HG03571 (cell line): ENCODE measurements around the gene BACH2.
"Not testable (repeated sequence)": the region's sequence is repeated elsewhere in the genome, so short reads cannot be mapped to it uniquely, and the experiment has no call there.

ENCODE experiments used
- ATAC-seq: cut with Tn5 transposase; IDR thresholded peaks from one replicate; pipeline ENCODE4 v1.9.1; 2021; ENCODE audit not compliant: unreplicated experiment

Gene BACH2

DNA sequence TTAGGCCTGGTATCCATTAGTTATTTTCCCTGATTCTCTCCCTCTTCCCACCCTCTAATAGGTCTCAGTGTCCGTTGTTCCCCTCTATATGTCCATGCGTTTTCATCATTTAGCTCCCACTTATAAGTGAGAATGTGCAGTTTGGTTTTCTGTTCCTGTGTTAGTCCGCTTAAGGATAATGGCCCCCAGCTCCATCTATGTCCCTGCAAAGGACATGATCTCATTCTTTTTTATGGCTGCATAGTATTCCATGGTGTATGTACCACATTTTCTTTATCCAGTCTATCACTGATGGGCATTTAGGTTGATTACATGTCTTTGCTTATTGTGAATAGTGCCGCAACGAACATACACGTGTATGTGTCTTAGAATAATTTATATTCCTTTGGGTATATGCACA is 14.4 kb downstream of the BACH2 start:
- not testable (repeated sequence) for ATAC-seq

GRCh38 chr6:90278129-90278528 is 18.5 kb downstream of the BACH2 start:
- no peak for ATAC-seq

GRCh38 chr6:90277302-90278011 is 19.2 kb downstream of the BACH2 start:
- no peak for ATAC-seq

GRCh38 chr6:90274451-90275030 is 22.1 kb downstream of the BACH2 start:
- no peak for ATAC-seq

DNA sequence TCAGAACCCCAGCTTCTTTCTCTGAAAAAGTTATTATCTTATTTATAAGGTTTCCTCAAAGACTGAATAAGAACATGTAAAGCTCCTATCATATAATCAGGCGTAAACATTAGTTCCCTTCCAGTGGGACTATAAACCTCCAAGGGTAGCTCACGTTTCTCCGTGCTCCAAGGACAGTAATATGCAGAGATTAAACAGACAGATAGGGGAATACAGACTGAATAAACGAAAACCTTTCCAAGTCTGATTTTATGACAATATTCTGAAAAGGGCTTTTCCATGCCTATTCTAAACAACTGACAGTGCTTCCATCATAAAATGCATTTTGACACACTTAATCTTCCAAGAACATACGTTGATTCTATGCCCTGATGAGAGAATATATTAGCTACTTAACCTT is 22.8 kb downstream of the BACH2 start:
- ATAC-seq = no peak

DNA sequence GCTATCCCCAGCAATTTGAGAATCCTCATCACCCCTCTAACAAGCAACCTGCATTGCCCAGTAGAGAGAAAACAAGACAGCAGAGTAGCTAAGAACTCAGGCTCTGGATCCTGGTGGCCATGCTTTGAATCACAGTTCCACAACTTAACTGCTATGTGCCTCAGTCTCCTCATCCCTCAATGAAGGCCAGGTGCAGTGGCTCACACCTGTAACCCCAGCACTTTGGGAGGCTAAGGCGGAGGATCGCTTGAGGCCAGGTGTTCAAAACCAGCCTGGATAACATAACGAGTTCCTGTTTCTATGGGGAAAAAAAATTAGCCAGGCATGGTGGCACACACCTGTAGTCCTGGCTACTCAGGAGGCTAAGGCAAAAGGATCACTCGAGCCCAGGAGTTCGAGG is 23.7 kb downstream of the BACH2 start:
- no peak for ATAC-seq

DNA sequence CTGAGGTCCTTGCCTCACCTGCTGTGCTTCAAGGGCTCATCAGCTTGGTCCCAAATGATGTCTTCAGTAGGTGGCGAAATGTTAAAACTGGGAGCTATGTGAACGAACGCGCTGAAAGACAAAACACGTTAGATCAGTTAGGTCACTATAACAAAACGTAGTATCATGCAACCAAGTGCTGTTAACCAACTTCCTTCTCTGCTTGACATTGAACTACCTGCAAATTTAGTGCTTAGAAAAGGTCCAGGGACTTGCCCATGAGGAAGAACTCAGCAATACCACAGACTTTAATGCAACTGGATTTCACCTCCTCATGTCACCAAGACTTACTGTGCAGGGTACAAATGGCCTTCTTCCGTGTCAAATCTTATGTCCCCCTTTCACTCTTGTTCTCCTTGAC is 24.8 kb downstream of the BACH2 start:
- ATAC-seq = no peak

DNA sequence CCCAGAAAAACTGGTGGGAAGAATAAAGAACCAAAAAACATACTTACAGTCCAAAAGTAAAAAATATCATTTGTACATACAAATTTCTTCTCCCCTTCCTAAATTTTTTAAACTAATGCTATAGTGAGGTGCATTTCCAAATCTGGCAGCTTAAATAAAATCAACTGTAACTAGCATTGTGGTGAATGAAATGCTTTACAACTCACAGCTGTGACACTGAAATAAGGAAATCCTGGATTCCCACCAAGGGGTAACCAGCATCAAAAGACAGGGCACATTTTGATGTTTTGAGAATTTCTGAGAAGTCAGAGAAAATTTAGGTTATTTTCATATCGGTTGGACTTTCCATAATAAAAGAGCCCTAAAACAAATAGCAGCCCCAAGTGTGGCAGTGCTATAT is 27.3 kb downstream of the BACH2 start:
- ATAC-seq = no peak

GRCh38 chr6:90268178-90268577 is 28.5 kb downstream of the BACH2 start:
- no peak for ATAC-seq

DNA sequence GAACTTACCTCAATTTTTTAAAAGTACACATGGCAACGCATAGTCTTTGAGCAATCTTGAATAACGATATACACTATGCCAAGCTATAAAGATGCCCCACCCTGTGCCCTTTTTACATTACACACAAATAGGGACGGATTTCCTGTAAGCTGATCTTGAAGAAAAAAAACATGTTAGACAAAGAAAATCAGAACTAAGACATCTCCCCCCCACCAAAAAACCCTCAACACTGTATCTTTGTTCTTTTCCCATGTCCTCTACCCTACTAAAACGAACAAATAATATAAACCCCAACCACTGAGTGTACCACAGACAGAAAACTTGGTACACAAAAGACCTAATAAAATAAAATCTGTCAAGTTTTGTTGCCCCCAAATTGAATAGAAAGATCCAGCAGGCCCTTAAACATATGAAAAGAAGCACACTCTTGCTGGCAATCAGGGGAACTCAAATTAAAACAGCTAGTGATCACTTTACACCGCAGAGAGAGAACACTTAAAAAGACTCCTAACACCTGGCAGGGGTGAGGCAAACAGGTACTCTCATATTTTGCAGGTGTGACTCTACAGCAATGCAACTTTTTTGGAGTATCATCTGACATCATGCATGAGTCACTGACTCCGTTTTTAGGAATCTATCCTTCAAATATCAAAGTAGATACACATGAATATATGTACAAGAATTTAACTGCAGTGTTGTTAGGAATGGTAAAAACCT is 29.6 kb downstream of the BACH2 start:
- no peak for ATAC-seq

GRCh38 chr6:90264561-90264960 is 32.1 kb downstream of the BACH2 start:
- ATAC-seq = no peak

GRCh38 chr6:90263633-90264032 is 33.0 kb downstream of the BACH2 start:
- ATAC-seq = no peak

DNA sequence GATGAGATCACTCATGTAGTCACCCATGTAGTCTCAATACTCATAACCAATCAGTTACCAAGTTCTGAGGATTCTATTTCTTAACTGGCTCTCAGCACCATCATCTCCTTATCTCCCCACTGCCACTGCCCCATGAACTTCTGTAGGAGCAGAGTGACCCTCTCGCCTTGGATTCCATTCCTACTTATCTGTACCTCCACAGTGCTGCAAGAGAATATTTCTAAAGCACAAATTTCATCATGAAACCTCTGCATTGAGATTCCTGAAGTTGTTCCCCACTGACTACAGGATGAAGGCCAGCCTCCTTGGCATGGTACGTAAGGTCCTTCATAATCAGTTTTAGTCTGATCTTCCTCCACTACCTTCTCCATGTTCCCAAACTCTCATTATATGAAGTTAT is 34.8 kb downstream of the BACH2 start:
- ATAC-seq = no peak

DNA sequence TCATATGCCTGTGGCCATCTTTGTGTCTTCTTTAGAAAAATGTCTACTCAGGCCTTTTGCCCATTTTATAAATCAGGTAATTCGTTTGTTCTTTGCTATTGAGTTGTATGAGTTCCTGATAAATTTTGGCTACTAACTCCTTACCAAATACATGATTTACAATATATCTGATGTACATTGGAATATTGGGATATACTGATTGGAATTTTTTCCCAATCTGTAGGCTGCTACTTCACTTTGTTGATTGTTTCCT is 39.2 kb downstream of the BACH2 start:
- ATAC-seq = no peak

DNA sequence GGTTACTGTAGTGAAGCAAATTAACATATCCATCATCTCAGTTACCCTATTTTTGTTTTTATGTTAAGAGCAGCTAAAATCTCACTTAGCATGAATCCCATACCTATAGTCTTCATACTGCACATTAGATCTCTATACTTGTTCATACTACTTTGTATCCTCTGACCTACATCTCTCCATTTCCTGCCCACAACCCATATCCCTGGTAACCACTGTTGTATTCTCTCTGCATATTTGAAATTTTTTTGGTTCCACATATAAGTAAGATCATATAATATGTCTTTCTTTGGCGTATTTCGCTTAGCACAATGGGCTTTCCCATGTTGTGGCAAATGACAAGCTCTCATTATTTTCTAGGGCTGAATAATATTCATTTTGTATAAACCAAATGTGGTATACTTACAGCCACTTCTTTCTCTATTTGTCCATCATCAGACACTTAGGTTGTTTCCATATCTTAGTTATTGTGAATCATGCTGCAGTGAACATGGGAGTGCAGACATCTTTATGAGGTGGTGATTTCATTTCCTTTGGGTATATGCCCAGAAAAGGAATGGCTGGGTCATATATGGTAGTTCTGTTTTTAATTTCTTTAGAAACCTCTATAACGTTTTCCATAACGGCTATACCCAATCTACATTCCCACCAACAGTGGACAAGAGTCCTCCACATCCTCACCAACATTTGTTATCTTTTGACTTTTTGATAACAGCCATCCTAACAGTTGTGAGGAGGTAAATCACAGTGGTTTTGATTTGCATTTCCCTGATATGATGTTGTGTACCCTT is 39.8 kb downstream of the BACH2 start:
- no peak for ATAC-seq

- no peak for ATAC-seq
Measured at GRCh38 chr6:90253631-90254030, 43.0 kb downstream of the BACH2 start.

GRCh38 chr6:90251295-90251992 is 45.2 kb downstream of the BACH2 start:
- peak; percentile 86 for ATAC-seq

- no peak for ATAC-seq
Measured at GRCh38 chr6:90250405-90250804, 46.2 kb downstream of the BACH2 start.

DNA sequence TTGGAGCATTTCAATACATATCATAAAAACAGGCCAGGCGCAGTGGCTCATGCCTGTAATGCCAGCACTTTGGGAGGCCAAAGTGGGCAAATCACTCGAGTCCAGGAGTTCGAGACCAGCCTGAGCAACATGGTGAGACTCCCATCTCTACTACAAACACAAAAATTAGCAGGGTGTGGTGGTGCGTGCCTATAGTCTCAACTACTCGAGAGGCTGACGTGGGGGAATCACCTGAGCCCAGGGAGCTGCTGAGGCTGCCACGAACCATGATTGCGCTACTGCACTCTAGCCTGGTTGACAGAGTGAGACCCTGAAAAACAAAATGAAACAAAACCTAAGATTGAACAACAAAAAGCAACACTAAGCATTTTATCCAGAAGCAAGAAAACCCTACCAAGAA is 47.2 kb downstream of the BACH2 start:
- ATAC-seq = no peak

DNA sequence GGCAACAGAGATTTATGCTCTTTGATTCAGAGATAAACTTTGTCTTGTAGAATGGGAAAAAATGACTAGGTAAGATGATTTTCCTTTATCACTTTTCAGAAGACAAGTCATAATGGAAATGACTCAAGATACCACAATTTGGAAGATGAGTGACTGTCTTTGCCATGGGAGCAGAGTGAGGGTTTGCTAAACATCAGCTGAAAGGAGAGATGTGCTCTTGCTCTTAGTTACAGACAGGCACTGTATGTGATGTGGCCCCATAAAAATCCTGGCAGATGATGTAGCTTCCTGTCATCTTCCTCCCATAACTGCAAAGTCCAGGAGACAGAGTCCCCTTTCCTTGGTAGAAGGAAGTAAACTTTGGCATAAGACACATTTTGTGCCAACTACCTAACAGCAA is 47.6 kb downstream of the BACH2 start:
- ATAC-seq = no peak

- no peak for ATAC-seq
Measured at GRCh38 chr6:90247262-90247661, 49.4 kb downstream of the BACH2 start.
